ENCODE results near the gene MMP24.

DNA sequence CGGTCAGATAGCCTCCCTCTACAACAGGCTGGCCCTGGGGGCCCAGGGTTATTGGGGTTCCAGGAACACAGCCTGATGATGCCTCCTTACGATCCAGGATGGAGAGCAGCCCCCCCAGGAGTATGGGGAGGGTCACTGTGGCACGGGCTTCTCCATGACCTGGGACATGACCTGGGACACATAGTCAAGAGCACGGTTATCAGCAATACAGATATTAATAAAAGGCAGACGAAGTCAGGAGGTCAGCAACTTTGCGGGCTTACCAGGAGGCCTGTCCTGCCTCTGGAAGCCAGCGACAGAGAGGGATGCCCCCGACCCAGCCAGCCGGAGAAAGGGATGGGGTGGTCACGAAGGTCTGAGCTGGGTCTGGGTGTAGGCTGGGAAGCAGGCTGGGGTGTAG is 50.6 kb downstream of the MMP24 start:
- TF ChIP-seq EZH2 (IDR thresholded peaks at IDR 0.05; ENCODE audit: insufficient read depth, poor library complexity, severe bottlenecking) (no peak), EZH2phosphoT487 (IDR thresholded peaks at IDR 0.05; ENCODE audit: insufficient read depth, low read depth) (no peak)
